Keratinocyte (primary cell): Measurements from ENCODE around the gene SOWAHB. TPM values are rescaled to one million over a fixed set of nuclear protein-coding genes. Genes with fewer than 3 reads are reported as not detected.

Experiments
- DNase-seq: peaks from one replicate; pipeline ENCODE4 v3.0.0-alpha.2; 2011; ENCODE audit warnings: low read depth, missing footprints, low spot score
- FAIRE-seq: peaks from 2 replicates; lab custom pipeline; 2011; peaks lifted over from hg19 to GRCh38; lab: Jason Lieb, UNC
- H2AFZ ChIP-seq: 2 replicates; pipeline ENCODE4 v1.6.0; 2012; ENCODE audit warnings: low read length, control low read depth, inconsistent platforms; ENCODE audit not compliant: control insufficient read depth
- H3K27ac ChIP-seq: 2 replicates; pipeline ENCODE4 v1.5.1; 2011; ENCODE audit warnings: low read length; ENCODE audit not compliant: control insufficient read depth, insufficient read depth
- H3K27me3 ChIP-seq: 3 replicates; pipeline ENCODE4 v1.6.0; 2011; ENCODE audit warnings: low read length; ENCODE audit not compliant: control insufficient read depth, insufficient read depth; ENCODE audit errors: extremely low read depth
- H3K36me3 ChIP-seq, 2 experiments: 2 replicates in 1 of 2; 3 replicates in 1 of 2; pipeline ENCODE4 v1.5.1; 2011; ENCODE audit warnings: low read length in 2 of 2, mild to moderate bottlenecking in 1 of 2; ENCODE audit not compliant: control insufficient read depth in 2 of 2, insufficient read depth in 2 of 2; ENCODE audit errors: extremely low read depth in 1 of 2
- H3K4me1 ChIP-seq: 3 replicates; pipeline ENCODE4 v1.5.1; 2011; ENCODE audit warnings: low read length; ENCODE audit not compliant: control insufficient read depth, insufficient read depth; ENCODE audit errors: extremely low read depth
- H3K4me2 ChIP-seq: 3 replicates; pipeline ENCODE4 v1.6.0; 2011; ENCODE audit warnings: low read depth, low read length; ENCODE audit not compliant: control insufficient read depth, insufficient read depth; ENCODE audit errors: extremely low read depth
- H3K4me3 ChIP-seq, 3 experiments: fragments of 200-600 bp in 1 of 3; sonication (generic) in 1 of 3; 2 replicates in 2 of 3; 3 replicates in 1 of 3; pipeline ENCODE4 v1.5.1; 2011 to 2016; ENCODE audit warnings: low read length in 3 of 3, mild to moderate bottlenecking in 3 of 3, control low read depth in 2 of 3, inconsistent platforms in 1 of 3, low read depth in 1 of 3, mixed read lengths in 1 of 3, mixed run types in 1 of 3, moderate library complexity in 1 of 3; ENCODE audit not compliant: control insufficient read depth in 2 of 3, insufficient read depth in 2 of 3; ENCODE audit errors: extremely low read depth in 1 of 3
- H3K79me2 ChIP-seq: 2 replicates; pipeline ENCODE4 v1.6.0; 2012; ENCODE audit warnings: low read length; ENCODE audit not compliant: control insufficient read depth, insufficient read depth
- H3K9ac ChIP-seq: 3 replicates; pipeline ENCODE4 v1.6.0; 2011; ENCODE audit warnings: low read length; ENCODE audit not compliant: control insufficient read depth, insufficient read depth; ENCODE audit errors: extremely low read depth
- H3K9me1 ChIP-seq: 3 replicates; pipeline ENCODE4 v1.6.0; 2011; ENCODE audit warnings: low read length; ENCODE audit not compliant: control insufficient read depth, insufficient read depth; ENCODE audit errors: extremely low read depth
- H3K9me3 ChIP-seq: 2 replicates; pipeline ENCODE4 v1.5.1; 2012; ENCODE audit warnings: low read depth, low read length; ENCODE audit not compliant: control insufficient read depth
- H4K20me1 ChIP-seq: 3 replicates; pipeline ENCODE4 v1.6.0; 2011; ENCODE audit warnings: low read length; ENCODE audit not compliant: control insufficient read depth, insufficient read depth; ENCODE audit errors: extremely low read depth
- CTCF ChIP-seq, 3 experiments: IDR thresholded peaks in 1 of 3; conservative IDR thresholded peaks in 1 of 3; optimal IDR thresholded peaks in 1 of 3; 2 replicates in 2 of 3; 3 replicates in 1 of 3; pipeline versions ENCODE3 to v1.5.1; 2011; ENCODE audit warnings: low read length in 3 of 3, mild to moderate bottlenecking in 3 of 3, moderate library complexity in 2 of 3, control low read depth in 1 of 3, inconsistent platforms in 1 of 3; ENCODE audit not compliant: insufficient read depth in 2 of 3; ENCODE audit errors: extremely low read depth in 1 of 3
- EZH2 ChIP-seq: IDR thresholded peaks from one replicate; pipeline ENCODE4 v1.6.1; 2012; ENCODE audit warnings: inconsistent platforms, mild to moderate bottlenecking, low read length, moderate library complexity
- dilution Hi-C: fragments of 300-500 bp; cut with MboI; formaldehyde crosslinking; loops from one replicate; pipeline ENCODE4 v1.7.0; 2020; ENCODE audit warnings: low sequenced_read_pairs; ENCODE audit not compliant: extremely low pct_ligation_motif_present
- polyA plus RNA-seq, 5 experiments: library from polyadenylated mRNA; depleted of rRNA in 3 of 5; stranded (reverse) in 3 of 5; stranded (forward) in 1 of 5; unstranded in 1 of 5; fragments of >200 nt; gene quantifications; 1 replicate in 1 of 5; 2 replicates in 3 of 5; 3 replicates in 1 of 5; pipeline versions ENCODE4 v1.2.1 to v1.2.3, GENCODE V29; 2011 to 2012; ENCODE audit warnings: missing spikeins in 2 of 5, low read depth in 1 of 5, low replicate concordance in 1 of 5

Gene SOWAHB
- polyA plus RNA-seq, 1 donor (not counting 4 experiments of a cell fraction or from before 2014, with no cell fraction given) = 0.18 TPM

GRCh38 chr4:76892001-76892400, 5.9 kb downstream of the SOWAHB start:
- no peaks in the 10 kb centered on the region for H3K9me1 ChIP-seq
- no peaks in the 10 kb centered on the region for H3K36me3 ChIP-seq
- dilution Hi-C loops = no loop called here
- H3K9me3 ChIP-seq = no peaks in the 10 kb centered on the region
- no peak overlapping the region for H3K27ac ChIP-seq
- peaks cover 22% of the 10 kb centered on the region for H3K27me3 ChIP-seq
- no peak overlapping the region for H3K4me3 ChIP-seq
- H4K20me1 ChIP-seq = no peaks in the 10 kb centered on the region
- no peaks in the 10 kb centered on the region for H3K79me2 ChIP-seq
- DNase-seq = no peak
- FAIRE-seq = no peak
- peaks cover 10% of the 10 kb centered on the region for H3K4me1 ChIP-seq
- no peak overlapping the region for H3K4me2 ChIP-seq
- no peak overlapping the region for H2AFZ ChIP-seq
- H3K9ac ChIP-seq = no peak overlapping the region
- no peak for TF ChIP-seq EZH2
- no peak for TF ChIP-seq CTCF (optimal IDR thresholded peaks at IDR 0.05 in 1 of 3, IDR thresholded peaks at IDR 0.05 in 1 of 3, conservative IDR thresholded peaks at IDR 0.05 in 1 of 3; ENCODE audit: extremely low read depth in 1 of 3, insufficient read depth in 2 of 3, low read length in 3 of 3)

GRCh38 chr4:76886848-76887441, 11.0 kb downstream of the SOWAHB start:
- Histone ChIP-seq H3K27me3 (no peaks in the 10 kb centered on the region), H3K27ac (no peak overlapping the region), H3K9ac (no peak overlapping the region), H3K9me3 (no peaks in the 10 kb centered on the region), H3K4me1 (no peaks in the 10 kb centered on the region), H4K20me1 (no peaks in the 10 kb centered on the region), H3K4me2 (no peak overlapping the region), H3K79me2 (no peaks in the 10 kb centered on the region), H3K9me1 (no peaks in the 10 kb centered on the region), H3K36me3 (no peaks in the 10 kb centered on the region), H3K4me3 (no peak overlapping the region), H2AFZ (no peak overlapping the region)
- dilution Hi-C loops = no loop called here
- TF ChIP-seq CTCF (optimal IDR thresholded peaks at IDR 0.05 in 1 of 3, IDR thresholded peaks at IDR 0.05 in 1 of 3, conservative IDR thresholded peaks at IDR 0.05 in 1 of 3; ENCODE audit: extremely low read depth in 1 of 3, insufficient read depth in 2 of 3, low read length in 3 of 3) (no peak), EZH2 (no peak)
- FAIRE-seq = no peak
- DNase-seq = no peak
